SK-N-MC (cell line): Measurements from ENCODE around the gene LTA.
A peak's percentile ranks its signal among the peaks of the same experiment; 100 is the strongest.

Source experiments
- DNase-seq: peaks from one replicate; pipeline ENCODE4 v3.0.0-alpha.2; 2011; ENCODE audit warnings: low read depth, low spot score
- H3K27ac ChIP-seq: fragments of 200-600 bp; sonication (generic); 2 replicates; pipeline ENCODE4 v1.5.1; 2016; ENCODE audit warnings: mixed run types
- H3K36me3 ChIP-seq: fragments of 200-600 bp; sonication (generic); 2 replicates; pipeline ENCODE4 v1.6.1; 2017; ENCODE audit warnings: antibody characterized with exemption, low read length, mixed read lengths; ENCODE audit not compliant: insufficient read depth
- H3K4me3 ChIP-seq: fragments of 200-600 bp; sonication (generic); 2 replicates; pipeline ENCODE4 v1.5.1; 2016
- H3K9ac ChIP-seq: fragments of 200-600 bp; sonication (generic); 2 replicates; pipeline ENCODE4 v1.8.0; 2017; ENCODE audit warnings: mixed run types, mixed read lengths; ENCODE audit not compliant: insufficient read length
- H3K9me3 ChIP-seq: fragments of 200-600 bp; sonication (generic); 2 replicates; pipeline ENCODE4 v1.6.1; 2017; ENCODE audit warnings: low read depth, mild to moderate bottlenecking, antibody characterized with exemption, low read length, moderate library complexity, mixed read lengths
- EZH2 ChIP-seq: fragments of 200-600 bp; sonication (generic); IDR thresholded peaks from one replicate; pipeline ENCODE4 v1.6.1; 2017; ENCODE audit warnings: antibody characterized with exemption
- FOXP2 ChIP-seq: optimal IDR thresholded peaks from 2 replicates; pipeline ENCODE3; 2011; ENCODE audit warnings: mild to moderate bottlenecking, moderate library complexity; ENCODE audit not compliant: insufficient read depth; ENCODE audit errors: extremely low read length, control extremely low read depth
- POLR2AphosphoS5 ChIP-seq: IDR thresholded peaks from 2 replicates; pipeline ENCODE4 v1.6.1; 2012; ENCODE audit warnings: mild to moderate bottlenecking, low read depth, low read length, borderline replicate concordance

LTA gene

DNA sequence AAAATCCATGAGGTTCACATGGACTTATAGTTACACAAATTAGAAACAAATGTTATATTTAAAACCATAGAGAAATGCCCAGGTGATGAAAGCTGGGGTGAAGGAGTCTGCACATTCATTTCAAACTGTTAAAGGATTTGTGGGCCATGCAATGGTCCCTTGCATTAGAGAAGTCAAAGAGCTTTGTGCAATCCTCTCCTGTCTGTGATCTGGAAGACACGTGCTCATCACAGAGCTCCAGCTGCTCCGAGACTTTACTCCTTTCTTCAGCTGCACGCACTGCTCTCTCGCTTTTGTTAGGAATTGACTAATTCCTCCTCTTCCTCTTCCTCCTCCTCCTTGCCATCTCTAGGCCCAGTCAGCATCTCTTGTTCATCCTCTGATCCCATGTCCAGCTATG lies 38.9 kb downstream of the LTA start:
- no peaks in the 10 kb centered on the region for H3K36me3 ChIP-seq
- peak overlapping the region; percentile 14; the same call in 1 of the 2 replicates for H3K27ac ChIP-seq
- TF ChIP-seq EZH2 (no peak), FOXP2 (no peak), POLR2AphosphoS5 (no peak)
- H3K9ac ChIP-seq: no peak overlapping the region
- DNase-seq: no peak
- no peaks in the 10 kb centered on the region for H3K9me3 ChIP-seq
- no peak overlapping the region for H3K4me3 ChIP-seq

DNA sequence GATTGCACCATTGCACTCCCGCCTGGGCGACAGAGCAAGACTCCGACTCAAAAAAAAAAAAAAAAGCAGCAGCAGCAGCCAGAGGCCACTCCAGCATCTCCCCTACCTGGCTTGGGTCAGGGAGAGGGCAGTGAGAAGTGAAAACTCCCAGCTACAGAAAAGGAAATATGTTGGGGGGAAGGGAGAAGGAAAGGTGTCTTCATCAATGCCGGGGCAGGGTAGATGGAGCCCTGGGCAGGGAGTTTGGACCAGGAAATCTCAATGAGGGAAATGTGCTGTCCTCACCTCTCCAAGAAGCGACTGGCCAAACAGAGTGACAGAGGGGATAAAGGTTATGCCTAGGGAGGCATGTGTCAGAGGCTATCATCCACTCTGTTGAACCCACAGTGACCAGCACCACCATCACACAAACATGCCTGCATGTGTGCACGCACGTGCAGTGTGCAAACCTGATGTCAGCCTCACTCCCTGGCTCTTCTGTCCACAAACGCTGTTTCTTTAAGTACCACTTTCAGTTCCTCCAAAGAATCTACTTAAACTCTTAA lies 42.1 kb downstream of the LTA start:
- Histone ChIP-seq H3K27ac (peak overlapping the region; percentile 63), H3K9ac (peak overlapping the region; percentile 46), H3K4me3 (no peak overlapping the region), H3K9me3 (no peaks in the 10 kb centered on the region), H3K36me3 (no peaks in the 10 kb centered on the region)
- DNase-seq: no peak
- TF ChIP-seq POLR2AphosphoS5: no peak
- no peak for TF ChIP-seq FOXP2
- TF ChIP-seq EZH2: no peak

DNA sequence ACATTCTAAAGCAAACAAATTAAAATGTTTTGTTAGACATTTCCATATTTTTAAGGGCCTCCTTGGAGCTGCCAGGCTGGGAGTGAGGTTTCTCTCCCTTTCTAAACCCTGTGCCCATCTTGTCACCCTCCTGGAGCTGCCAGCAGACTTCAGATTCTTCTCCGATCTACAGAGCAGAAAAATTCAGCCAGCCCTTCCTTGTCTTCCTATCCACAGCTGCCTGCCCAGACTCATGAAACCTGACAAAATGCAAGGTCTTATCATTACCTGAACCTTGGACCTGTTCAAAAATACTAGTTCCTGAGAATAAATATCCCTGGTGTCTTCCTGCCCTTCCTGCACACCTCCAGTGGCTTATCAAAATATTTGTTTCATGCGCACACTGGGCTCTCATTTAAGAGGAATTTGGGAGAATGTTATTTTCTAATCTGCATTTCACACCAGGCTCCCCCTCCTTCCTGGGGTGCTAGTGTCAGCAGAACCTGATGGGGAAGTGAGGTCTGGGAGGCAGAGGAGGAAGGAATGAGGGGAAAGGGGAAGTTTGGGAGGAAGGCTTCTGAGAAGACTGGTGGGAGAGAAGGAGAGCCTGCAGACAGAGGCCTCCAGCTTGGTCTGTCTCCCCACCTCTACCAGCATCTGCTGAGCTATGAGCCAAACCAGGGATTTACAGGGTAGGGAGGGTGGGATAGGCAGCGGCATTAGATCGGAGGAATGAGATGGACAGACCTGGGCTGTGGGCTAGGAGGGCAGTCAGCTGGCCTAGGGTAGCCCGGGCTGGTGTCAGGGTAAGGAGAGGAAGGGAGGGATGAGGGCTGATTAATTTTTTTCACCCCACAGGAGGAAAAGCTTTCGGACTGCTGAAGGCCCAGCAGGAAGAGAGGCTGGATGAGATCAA lies 42.8 kb downstream of the LTA start, which contains the start of gene AIF1:
AIF1 (plus strand) TSS at position 551 of the 895 bp plus-strand sequence; CDS start at position 647, 96 bp downstream.
- Histone ChIP-seq H3K9ac (peak within 1 kb of the TSS; percentile 46), H3K9me3 (no peaks in the 10 kb centered on the region), H3K4me3 (no peak within 1 kb of the TSS), H3K27ac (peak within 1 kb of the TSS; percentile 63), H3K36me3 (no peaks in the 10 kb centered on the region)
- no peak for DNase-seq
- TF ChIP-seq POLR2AphosphoS5 (no peak), FOXP2 (no peak), EZH2 (no peak)

DNA sequence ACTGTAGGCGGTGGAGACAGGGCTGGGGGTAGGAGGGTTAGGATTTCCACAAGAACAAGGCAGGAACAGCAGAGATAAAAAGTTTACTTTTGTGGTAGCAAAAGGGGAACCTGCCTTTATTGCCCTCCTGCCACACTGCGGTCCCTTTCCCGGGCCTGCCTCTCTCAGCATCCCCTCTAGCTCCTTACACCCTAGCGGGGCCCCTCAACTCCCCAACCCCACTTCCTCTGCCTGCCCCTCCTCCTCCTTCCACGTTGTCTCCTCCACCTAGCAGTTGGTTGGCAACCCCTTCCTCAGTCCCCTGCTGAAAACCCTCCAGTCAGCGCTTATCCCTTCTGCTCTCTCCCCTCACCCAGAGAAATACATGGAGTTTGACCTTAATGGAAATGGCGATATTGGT lies 43.7 kb downstream of the LTA start:
- Histone ChIP-seq H3K36me3 (no peaks in the 10 kb centered on the region), H3K4me3 (no peak overlapping the region), H3K27ac (peak overlapping the region; percentile 63; the same call in 1 of the 2 replicates), H3K9ac (no peak overlapping the region), H3K9me3 (no peaks in the 10 kb centered on the region)
- TF ChIP-seq EZH2: no peak
- TF ChIP-seq FOXP2: no peak
- no peak for TF ChIP-seq POLR2AphosphoS5
- no peak for DNase-seq

DNA sequence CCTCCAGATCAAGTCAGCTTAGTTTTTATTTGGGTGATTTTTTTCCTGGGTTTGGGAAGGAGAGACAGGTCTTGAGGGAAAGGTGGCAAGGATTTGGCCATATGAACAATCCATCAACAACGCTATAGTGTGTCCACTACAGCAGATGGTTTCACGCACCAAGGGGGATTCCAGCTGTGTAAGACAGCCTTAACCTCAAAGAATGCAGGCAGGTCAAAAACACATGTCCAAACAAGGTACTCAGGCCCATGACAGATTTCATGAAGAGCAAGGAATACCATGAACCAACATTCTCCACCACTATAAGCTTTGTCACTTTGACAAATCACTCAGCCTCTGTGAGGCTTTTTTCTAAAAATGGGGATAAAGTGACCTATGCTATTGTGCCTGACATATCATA lies 44.9 kb downstream of the LTA start:
- no peak overlapping the region for H3K27ac ChIP-seq
- H3K4me3 ChIP-seq: no peak overlapping the region
- TF ChIP-seq EZH2 (no peak), POLR2AphosphoS5 (no peak), FOXP2 (no peak)
- H3K9me3 ChIP-seq: no peaks in the 10 kb centered on the region
- no peak overlapping the region for H3K9ac ChIP-seq
- peaks cover 8% of the 10 kb centered on the region for H3K36me3 ChIP-seq
- DNase-seq: no peak

DNA sequence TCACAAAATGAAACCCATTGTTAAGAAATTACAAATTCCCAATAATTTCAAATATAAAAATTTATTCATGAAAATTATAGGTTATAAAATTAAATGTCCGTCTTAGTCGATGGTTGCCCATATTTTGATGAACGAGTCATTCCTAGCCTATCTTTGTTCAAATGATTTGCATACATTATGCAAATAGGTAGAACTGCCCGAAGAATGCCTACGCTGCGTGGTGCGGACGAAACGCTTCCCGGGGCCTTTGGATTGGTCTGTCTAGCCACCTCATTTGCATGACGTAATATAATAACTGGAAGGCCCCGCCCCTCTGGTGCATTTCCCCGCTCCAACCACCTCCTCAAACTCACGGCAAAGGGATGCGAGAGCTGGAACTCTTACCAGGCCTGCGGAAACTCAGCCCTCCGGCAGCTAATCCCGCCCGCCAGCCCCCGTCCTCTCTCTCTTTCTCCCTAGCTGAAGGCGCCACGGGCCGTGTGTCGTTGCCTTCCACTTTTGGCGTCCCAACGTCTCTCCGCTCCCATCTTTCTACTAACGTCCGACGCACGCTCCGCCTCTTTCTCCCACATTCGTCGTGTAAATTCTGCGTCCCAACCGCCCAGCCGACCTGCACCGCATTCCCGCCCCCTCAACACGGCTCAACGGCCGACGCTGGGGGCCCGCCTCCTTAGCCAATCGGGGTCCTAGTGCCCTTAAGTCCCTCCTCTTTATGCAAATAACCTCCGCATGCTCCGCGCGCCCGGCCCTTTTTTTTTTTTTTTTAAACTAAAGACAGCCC lies 47.9 kb downstream of the LTA start:
- Histone ChIP-seq H3K4me3 (peak overlapping the region; percentile 83), H3K9ac (peak overlapping the region; percentile 89), H3K36me3 (peaks cover 38% of the 10 kb centered on the region), H3K27ac (peak overlapping the region; percentile 99), H3K9me3 (no peaks in the 10 kb centered on the region)
- TF ChIP-seq FOXP2 (peak; percentile 69), EZH2 (no peak), POLR2AphosphoS5 (peak; percentile 84)
- peak; percentile 98 for DNase-seq

DNA sequence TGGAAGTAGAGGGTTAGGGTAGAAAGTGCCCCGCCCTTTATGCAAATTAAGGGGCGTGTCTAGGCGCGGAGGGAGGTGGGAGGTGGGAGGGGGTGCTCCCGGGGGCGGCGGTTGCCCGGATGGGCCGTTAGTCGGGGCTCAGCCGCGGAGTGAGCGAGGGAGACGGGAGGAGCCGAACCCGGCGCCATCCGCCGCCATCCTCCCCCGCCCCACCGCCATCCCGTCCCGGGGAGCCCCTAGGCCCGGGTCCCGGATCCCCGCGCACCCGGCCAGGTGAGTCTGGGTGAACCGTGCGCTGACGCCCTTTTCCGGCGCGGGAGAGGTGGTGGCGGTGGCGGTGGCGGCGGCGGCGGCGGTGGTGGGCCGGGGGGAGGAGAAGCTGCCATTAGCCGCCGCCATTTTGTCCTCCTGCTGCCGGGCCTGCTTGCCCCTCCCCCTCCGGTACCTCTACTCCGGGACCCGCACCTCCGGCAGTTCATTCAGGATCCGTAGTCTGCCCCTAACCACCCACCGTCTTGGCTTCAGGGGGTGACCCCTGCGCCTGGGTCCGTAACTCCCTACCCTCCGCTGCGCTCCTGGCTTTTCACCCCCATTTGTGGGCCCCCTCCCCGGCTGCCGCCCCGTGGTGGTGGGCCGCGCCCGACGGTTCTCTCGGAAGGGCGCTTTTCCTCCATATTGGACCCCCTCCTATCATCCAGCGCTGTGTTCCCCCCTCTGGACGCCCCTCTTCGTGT lies 48.7 kb downstream of the LTA start, which contains the start of gene PRRC2A:
PRRC2A (plus strand) TSS at position 130 of the 734 bp plus-strand sequence. CDS start 2,075 bp downstream, outside the sequence.
- no peak for DNase-seq
- H3K9ac ChIP-seq: peak within 1 kb of the TSS; percentile 99
- peak within 1 kb of the TSS; percentile 99 for H3K27ac ChIP-seq
- peaks cover 45% of the 10 kb centered on the region for H3K36me3 ChIP-seq
- H3K9me3 ChIP-seq: no peaks in the 10 kb centered on the region
- TF ChIP-seq POLR2AphosphoS5 (peak; percentile 66), FOXP2 (no peak), EZH2 (no peak)
- peak within 1 kb of the TSS; percentile 100 for H3K4me3 ChIP-seq
